ENCODE data around the gene OR5A2.
A peak's percentile ranks its signal among the peaks of the same experiment; 100 is the strongest.
"Not testable (repeated sequence)": the region's sequence is repeated elsewhere in the genome, so short reads cannot be mapped to it uniquely, and the experiment has no call there.

OR5A2 gene, protein sequence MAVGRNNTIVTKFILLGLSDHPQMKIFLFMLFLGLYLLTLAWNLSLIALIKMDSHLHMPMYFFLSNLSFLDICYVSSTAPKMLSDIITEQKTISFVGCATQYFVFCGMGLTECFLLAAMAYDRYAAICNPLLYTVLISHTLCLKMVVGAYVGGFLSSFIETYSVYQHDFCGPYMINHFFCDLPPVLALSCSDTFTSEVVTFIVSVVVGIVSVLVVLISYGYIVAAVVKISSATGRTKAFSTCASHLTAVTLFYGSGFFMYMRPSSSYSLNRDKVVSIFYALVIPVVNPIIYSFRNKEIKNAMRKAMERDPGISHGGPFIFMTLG

GRCh38 chr11:59426361-59427067 is at the start of gene OR5A2:
Gene OR5A2 (minus strand): TSS chr11:59426413. CDS start chr11:59422953, 3,460 bp downstream.
- no peak for DNase-seq

DNA sequence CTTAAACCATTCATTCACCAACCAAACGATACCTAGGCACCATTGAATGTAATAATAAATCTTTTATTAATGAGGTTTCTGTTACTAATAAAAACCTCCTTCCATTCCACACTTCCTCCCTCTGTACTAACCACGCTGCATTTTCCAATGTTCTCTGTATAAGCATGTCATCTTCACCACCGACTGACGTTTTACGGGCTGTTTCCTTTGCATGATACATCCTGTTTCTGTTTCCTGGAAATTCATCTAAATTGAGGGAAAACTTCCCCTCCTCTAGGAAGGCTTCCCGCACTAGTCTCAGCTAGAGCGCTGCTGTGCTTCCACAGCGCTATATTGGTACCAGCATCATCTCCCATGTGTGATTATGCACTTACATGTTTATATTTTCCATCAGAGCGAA is 49.0 kb upstream of the OR5A2 start:
- DNase-seq, result no peak

GRCh38 chr11:59473015-59473414 is 46.8 kb upstream of the OR5A2 start, which contains the start of gene OR4D10:
Gene OR4D10 (plus strand): TSS chr11:59473315. CDS start chr11:59477430, 4,115 bp downstream.
- no peak for DNase-seq

DNA sequence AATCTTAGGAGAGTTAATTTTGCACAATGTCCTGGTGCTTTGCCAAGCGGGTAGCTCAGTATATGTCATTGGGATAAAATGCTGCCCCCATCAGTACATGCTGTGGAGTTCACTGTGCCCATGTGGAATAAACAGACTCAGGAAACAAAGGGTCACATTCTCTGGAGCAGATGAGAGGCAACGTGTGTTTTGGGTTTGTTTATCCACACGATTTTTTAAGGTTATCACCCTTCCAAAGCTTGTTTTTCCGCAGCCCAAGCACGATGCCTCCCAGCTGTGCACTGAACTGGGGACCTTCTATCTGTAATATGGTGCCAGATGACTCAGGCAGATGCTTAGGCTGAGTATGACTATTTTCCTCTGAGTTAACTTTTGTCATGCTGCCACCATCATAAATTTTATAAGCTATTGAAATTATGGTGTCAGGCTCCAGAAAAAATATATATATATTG is 37.0 kb upstream of the OR5A2 start:
- DNase-seq, result no peak

DNA sequence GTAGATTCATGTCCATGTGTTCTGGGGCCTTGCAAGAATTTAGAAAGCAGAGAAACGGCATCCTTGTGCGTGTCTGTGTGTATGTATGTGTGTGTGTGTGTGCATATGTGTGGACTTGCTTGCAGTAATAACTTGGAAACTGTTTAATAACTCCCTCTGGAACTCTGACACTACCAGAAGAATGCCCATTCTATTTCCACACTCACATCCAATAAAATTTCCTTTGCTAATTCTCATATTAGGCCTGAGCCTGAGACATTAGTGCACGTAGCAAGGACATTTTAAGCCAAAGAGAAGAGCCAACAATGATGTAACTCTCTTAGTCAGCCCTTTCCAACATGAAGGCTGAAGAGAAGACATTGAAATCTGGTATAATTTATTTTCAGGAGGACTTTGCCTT is 33.7 kb upstream of the OR5A2 start:
- no peak for DNase-seq

DNA sequence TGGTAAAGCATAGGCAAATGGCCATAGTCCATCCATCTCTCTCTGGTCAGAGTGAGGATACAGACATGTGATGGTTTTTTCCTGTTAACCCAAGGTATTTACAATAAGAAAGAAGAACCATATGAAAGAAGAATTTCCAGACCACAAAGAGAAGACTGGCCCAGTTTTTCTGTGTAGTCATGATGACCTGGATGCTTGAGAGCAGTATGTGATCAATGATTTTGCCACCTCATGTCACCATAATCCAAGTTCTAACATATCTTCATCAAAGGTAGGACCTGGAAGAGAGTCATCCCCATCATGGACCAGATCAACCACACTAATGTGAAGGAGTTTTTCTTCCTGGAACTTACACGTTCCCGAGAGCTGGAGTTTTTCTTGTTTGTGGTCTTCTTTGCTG is 30.4 kb upstream of the OR5A2 start, which contains the start of gene OR4D6:
Gene OR4D6, plus strand, starts transcription at position 301 of the 400 bp plus-strand sequence. Its CDS starts 0 bp downstream, at position 301.
- DNase-seq, result no peak

GRCh38 chr11:59448484-59448883 is 22.3 kb upstream of the OR5A2 start:
- DNase-seq, result no peak

DNA sequence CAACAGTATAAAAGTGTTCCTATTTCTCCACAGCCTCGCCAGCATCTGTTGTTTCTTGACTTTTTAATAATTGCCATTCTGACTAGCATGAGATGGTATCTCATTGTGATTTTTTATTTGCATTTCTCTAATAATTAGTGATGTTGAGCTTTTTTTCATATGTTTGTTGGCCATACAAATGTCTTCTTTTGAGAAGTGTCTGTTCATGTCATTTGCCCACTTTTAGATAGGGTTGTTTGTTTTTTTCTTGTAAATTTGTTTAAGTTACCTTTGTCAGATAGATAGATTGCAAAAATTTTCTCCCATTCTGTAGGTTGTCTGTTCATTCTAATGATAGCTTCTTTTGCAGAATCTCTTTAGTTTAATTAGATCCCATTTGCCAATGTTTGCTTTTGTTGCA is 19.4 kb upstream of the OR5A2 start:
- not testable (repeated sequence) for DNase-seq

DNA sequence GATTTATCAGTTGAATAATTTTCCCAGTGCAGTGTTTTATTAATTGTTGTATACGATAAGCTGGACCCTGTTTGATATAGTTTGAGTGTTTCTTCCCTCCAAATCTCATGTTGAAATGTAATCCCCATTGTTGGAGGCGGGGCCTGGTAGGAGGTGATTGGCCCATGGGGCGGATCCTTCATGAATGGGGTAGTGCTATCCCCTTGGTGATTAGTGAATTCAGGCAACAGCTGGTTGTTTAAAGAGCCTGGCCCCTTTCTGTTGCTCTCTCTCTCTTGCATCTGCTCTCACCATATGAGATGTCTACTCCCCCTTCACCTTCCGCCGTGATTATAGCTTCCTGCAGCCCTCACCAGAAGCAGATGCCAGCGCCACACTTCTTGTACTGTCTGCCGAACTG is 11.6 kb upstream of the OR5A2 start:
- no peak for DNase-seq

GRCh38 chr11:59436169-59436568 is 10.0 kb upstream of the OR5A2 start, which contains the start of gene OR5A1:
Gene OR5A1 (plus strand): TSS chr11:59436469. CDS start chr11:59443169, 6,700 bp downstream.
- no peak for DNase-seq

DNA sequence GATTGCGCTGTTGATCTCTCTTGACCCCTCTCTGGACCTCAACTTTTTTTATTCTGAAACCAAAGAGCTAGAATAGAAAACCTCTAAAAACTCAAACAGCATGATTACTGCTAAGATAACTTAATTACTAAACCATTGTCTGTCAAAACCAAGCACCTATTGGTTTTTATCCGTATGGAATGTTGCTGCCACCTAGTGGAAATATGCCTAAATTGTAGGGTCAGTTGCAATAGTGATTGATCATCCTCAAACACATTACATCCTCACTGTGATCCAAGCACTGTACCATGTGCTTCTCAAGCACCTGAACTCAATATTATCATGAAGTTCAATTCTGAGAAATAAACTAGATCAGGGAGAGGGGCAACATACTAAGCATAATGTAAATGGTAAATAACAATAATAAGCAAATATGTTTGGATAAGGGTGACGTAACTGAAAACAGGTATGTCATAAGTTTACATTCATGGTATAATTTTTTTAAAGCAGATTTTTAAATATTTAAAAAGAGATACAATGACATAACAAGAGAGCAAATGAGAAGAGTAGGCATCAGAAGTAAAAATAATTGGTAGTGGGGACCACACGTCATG is 3.8 kb upstream of the OR5A2 start:
- peak; percentile 70 for DNase-seq

DNA sequence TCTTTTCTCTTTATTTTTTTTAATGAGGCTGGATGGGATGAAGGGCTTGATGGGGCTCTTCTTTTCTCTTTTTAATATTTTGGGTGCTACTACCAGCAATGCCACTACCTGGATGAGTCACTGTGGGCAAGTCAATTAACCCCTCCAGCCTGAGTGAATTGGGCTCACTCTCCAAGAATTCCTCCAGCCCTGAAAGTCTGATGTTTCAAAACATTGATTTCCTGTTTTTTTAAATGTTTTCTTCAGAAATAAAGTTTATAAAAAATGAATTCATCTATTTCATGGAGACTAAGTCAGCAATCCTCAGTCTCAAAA is 812 bp upstream of the OR5A2 start:
- no peak for DNase-seq

DNA sequence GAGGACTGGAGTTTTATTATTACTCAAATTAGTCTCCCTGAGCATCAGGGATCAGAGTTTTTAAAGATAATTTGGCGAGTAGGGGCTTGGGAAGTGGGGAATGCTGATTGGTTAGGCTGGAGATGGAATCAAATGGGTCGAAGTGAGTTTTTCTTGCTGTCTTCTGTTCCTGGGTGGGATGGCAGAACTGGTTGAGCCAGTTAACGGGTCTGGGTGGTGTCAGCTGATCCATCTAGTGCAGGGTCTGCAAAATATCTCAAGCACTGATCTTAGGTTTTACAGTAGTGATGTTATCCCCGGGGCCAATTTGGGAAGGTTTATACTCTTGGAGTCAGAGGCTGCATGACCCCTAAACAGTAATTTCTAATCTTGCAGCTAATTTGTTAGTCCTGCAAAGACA is 1.1 kb downstream of the OR5A2 start:
- DNase-seq, result no peak

DNA sequence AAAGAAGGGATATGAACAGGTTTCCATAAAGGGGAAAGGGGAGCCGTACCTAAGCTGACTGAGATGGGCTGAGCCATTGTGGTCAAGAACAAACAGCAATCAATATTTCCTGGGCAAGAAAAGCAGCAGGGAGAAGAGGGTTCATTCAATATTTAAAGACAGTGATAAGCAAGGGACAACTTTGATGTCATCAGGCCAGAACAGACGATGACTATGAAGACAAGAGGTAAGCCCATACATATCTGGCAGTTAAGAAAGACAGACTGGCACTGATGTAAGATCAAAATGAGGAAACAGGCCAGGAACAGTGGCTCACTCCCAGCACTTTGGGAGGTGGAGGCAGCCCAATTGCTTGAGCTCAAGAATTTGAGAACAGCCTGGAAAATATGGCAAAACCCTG is 2.4 kb downstream of the OR5A2 start:
- no peak for DNase-seq

GRCh38 chr11:59418156-59418555 is 8.1 kb downstream of the OR5A2 start:
- DNase-seq, result no peak

GRCh38 chr11:59417023-59417422 is 9.2 kb downstream of the OR5A2 start:
- DNase-seq, result no peak

DNA sequence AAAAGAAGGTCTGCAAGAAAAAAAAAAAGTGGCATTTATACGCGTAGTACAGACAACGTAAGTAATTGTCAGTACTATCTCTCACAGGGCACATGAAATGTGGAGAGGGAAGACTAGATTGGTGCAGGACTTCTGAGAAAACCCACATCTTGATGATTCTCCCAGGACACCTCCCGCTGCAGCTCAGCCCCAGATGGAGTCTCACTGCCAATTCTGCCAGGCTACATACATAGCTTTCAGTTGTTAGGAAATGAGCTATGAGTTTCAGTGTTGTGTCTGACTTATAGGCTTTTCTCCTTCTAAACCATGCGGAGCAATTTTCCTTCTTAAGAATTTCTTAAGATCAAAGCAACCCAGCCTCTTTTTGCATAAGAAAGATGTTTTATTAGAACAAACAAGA is 9.6 kb downstream of the OR5A2 start:
- no peak for DNase-seq

- DNase-seq, result no peak
Observed at GRCh38 chr11:59415111-59415510, 11.1 kb downstream of the OR5A2 start.

DNA sequence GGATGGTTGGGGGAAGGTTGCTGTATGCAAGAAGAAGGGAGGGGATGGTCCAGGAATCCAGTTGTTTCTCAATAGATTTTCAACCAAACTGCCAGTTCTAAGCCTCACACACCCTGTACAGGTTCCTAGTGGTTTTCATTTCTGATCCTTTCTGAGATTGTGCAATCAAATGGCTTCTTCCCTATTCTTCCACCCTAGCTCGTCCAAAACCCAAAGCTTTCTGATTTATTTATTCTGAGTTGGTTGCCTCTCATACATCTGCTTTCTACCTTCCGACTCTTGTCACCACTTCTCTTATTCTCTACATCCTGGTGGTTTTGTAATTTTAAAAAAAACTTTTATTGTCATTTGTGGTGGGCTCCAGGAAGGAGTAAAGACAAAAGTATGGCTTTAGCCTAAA is 12.6 kb downstream of the OR5A2 start:
- DNase-seq, result no peak

DNA sequence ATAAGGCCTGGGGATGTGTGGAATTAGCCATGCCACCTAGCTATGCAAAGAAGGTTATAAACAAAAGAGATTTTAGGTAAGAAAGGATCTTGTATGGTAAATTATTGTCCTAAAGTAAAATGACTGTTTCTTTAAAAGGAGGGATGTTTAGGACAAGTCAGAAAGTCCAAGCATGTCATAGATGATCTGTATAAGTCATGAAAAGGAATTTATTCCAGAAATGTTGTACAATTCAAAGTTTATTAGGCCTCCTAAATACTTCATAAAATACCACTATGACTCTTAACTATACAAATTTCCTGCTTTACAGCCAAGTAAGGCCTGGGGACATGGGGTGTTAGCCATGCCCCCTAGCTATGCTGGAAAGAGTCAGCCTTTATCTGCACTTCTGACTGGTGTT is 22.7 kb downstream of the OR5A2 start:
- no peak for DNase-seq

- no peak for DNase-seq
Observed at GRCh38 chr11:59401262-59401552, 25.0 kb downstream of the OR5A2 start.

DNA sequence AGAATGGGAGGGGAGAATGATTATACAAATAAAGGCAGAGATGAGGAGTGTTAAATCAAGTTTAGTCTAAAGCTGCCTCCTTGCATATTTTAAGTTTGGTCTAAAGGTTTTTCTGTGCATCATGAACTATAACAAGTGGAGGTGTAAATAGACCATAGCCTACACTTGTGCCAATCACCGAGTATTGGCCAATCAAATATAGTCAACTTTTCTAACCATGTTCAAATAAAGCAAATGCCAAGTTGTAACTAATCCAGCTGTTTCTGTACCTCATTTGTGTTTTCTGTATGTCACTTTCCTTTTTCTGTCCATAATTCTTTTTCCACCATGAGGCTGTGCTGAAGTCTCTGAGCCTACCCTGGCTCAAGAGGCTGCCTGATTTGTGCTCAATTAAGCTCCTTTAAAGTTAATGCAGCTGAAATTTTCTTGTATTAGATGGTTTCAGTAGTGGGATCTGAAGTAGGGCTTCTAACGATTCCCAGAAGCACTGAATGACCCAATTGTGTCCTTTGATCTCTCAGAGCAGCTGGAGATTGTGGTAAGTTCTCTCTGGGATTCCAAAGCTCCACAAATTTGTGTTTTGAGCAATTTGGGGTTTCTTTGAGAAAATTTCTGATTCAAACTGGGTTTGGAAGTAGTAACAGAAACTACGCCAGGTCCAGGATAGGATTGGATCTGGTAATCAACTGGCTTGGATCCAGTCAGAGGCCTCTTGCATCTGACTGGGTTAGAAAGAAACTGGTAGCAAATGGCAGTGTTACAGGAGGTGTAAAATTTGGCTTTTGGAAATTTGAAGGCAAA is 25.6 kb downstream of the OR5A2 start:
- no peak for DNase-seq

DNA sequence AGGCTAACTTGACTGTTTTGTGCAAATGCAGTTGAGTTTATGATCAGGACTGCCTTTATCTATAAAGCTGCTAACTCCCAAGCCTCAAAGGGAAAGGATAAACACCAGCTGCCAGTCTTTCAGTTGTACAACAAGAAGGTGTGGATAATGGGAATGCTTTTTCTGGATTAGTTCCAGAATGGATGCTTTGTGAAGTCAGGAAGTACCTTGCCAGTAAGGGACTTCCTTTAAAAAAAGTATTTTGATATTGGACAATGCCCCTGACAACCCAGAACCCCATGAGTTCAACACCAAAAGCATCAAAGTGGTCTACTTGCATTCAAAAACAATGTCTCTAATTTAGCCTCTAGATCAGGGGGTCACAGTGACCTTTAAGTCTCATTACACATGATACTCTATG is 32.0 kb downstream of the OR5A2 start:
- DNase-seq, result no peak

Measured in activated CD4-positive, alpha-beta T cell treated with anti-CD3 and anti-CD28 coated beads, Interleukin-10, Interleukin-2, amounts not matched to agents 100 ng/mL and 50 ng/mL, durations not matched to agents 16 hours and 8 hours (primary cell).